ENCODE results near the gene NOL4L.

Gene NOL4L

GRCh38 chr20:32603046-32603726, 18.1 kb upstream of the NOL4L start:
- DNase-seq (ENCODE audit: low read depth), result peak; percentile 26

GRCh38 chr20:32602273-32602672, 17.1 kb upstream of the NOL4L start:
- no peak for TF ChIP-seq CTCF (IDR thresholded peaks at IDR 0.05; ENCODE audit: insufficient read depth, low read depth, low read length, missing control alignments)
- no peak for DNase-seq (ENCODE audit: low read depth)
- no peak overlapping the region for H3K4me3 ChIP-seq (ENCODE audit: low read depth, low read length)

More at GRCh38 chr20:32603046-32603726, 18.1 kb upstream of the NOL4L start:
- no peak for TF ChIP-seq CTCF (IDR thresholded peaks at IDR 0.05; ENCODE audit: insufficient read depth, low read depth, low read length, missing control alignments)
- no peak overlapping the region for H3K4me3 ChIP-seq (ENCODE audit: low read depth, low read length)

- DNase-seq (ENCODE audit: low read depth), result no peak
- TF ChIP-seq CTCF (IDR thresholded peaks at IDR 0.05; ENCODE audit: insufficient read depth, low read depth, low read length, missing control alignments), result no peak
- no peak overlapping the region for H3K4me3 ChIP-seq (ENCODE audit: low read depth, low read length)
Measured at GRCh38 chr20:32600681-32601237, 15.6 kb upstream of the NOL4L start.

DNA sequence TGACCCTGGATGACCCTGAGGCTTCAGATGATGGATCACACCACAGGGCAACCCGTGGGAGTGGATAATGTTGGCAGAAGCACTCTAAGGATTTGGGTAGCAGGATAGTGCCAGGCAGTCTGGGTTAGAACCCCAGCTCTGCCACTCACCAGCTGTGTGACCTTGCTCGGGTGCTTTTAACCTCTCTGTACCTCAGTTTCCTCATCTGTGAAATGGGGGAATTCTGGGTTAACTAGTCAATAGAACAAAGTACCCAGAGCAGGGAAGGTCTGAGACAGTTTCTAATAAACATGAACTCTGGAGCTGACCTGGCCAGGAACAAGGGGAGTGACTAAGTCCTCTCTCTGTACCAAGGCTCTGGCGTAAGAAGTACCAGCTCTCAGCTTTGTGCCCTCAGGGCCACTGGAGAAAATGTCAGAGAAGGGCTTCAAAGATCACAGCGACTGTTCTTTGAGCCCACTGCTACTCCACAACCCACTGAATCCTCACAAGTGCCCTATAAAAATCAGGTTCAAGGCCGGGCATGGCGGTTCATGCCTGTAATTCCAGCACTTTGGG, 14.7 kb upstream of the NOL4L start:
- no peak for DNase-seq (ENCODE audit: low read depth)

DNA sequence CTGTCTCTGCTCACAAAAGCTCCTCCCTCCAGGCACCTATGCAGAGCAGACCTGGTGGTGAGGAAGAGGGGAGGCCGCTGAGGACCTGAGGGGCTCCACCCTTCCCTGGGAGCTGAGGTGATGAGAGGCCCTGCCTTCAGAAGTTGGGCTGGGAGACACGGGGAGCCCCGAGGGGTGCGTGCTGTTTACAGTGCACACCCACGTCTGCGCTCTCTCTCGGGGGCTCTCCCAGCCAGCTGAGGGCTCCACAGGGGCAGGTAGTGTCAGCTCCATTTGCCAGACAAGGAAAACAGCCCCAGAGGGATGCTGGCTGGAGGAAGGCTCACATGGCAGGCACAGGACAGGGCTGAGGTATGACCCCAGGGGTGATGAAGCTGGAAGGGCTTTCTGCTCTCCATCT, 13.5 kb upstream of the NOL4L start:
- no peak for TF ChIP-seq CTCF (IDR thresholded peaks at IDR 0.05; ENCODE audit: insufficient read depth, low read depth, low read length, missing control alignments)
- no peak overlapping the region for H3K4me3 ChIP-seq (ENCODE audit: low read depth, low read length)
- no peak for DNase-seq (ENCODE audit: low read depth)

More for the DNA sequence above, 14.7 kb upstream of the NOL4L start:
- H3K4me3 ChIP-seq (ENCODE audit: low read depth, low read length), result no peak overlapping the region
- TF ChIP-seq CTCF (IDR thresholded peaks at IDR 0.05; ENCODE audit: insufficient read depth, low read depth, low read length, missing control alignments), result no peak

DNA sequence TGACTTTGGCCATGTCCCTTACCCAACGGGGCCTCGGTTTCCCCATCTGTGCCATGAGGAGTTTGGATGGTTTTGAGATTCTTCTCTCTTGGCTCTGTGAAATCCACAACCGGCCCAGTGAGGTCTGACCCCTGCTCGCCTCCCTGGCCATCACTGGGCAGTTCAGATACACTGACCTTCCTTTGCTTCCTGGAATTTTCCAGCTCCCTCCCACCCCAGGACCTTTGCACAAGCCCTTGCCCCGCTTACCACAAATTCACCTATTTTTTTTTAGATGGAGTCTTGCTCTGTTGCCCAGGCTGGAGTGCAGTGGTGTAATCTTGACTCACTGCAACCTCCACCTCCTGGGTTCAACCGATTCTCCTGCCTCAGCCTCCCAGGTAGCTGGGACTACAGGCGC, 12.6 kb upstream of the NOL4L start:
- no peak overlapping the region for H3K4me3 ChIP-seq (ENCODE audit: low read depth, low read length)
- no peak for TF ChIP-seq CTCF (IDR thresholded peaks at IDR 0.05; ENCODE audit: insufficient read depth, low read depth, low read length, missing control alignments)
- no peak for DNase-seq (ENCODE audit: low read depth)
